H7 (cell line): ENCODE measurements around the gene LRRC61. TPM values are rescaled to one million over a fixed set of nuclear protein-coding genes. Genes with fewer than 3 reads are reported as not detected.
"Not testable (repeated sequence)": the region's sequence is repeated elsewhere in the genome, so short reads cannot be mapped to it uniquely, and the experiment has no call there.

ENCODE experiments used
- DNase-seq: peaks from one replicate; pipeline ENCODE4 v3.0.0; 2012
- H3K27me3 ChIP-seq: 2 replicates; pipeline ENCODE4 v1.6.0; 2011; ENCODE audit warnings: mild to moderate bottlenecking, low read length; ENCODE audit not compliant: control insufficient read depth, insufficient read depth
- H3K36me3 ChIP-seq: replicated peaks from 2 replicates; pipeline ENCODE4 v1.5.1; 2011; ENCODE audit warnings: low read length; ENCODE audit not compliant: control insufficient read depth, insufficient read depth
- H3K4me3 ChIP-seq: 2 replicates; pipeline ENCODE4 v1.5.1; 2011; ENCODE audit warnings: low read depth, mild to moderate bottlenecking, control low read depth, low read length, moderate library complexity; ENCODE audit not compliant: insufficient read depth
- total RNA-seq: library from RNA; depleted of rRNA; stranded (reverse); fragments of >200 nt; shearing (Covaris generic); gene quantifications from 2 replicates; pipeline ENCODE4 v1.2.3, GENCODE V29; 2014; rRNA removed

LRRC61 gene
- total RNA-seq: 38.3 and 39.4 TPM in 2 replicates

GRCh38 chr7:150322833-150323681 lies at the start of gene LRRC61, which contains the start of gene ACTR3C:
LRRC61 (plus strand) TSS chr7:150323355; CDS start chr7:150336862, 13,507 bp downstream.
ACTR3C (minus strand) TSS chr7:150323545; CDS start chr7:150295296, 28,249 bp downstream.
- DNase-seq: peak; percentile 54
- peak within 1 kb of the TSS; percentile 74 for H3K4me3 ChIP-seq
- H3K27me3 ChIP-seq: no peaks in the 10 kb centered on the region
- H3K36me3 ChIP-seq: peaks cover 18% of the 10 kb centered on the region

- DNase-seq: peak; percentile 56
- H3K27me3 ChIP-seq, H3K4me3 ChIP-seq, H3K36me3 ChIP-seq: not testable (repeated sequence)
These were observed 46.9 kb upstream of the LRRC61 start for GRCh38 chr7:150276132-150276695.

- not testable (repeated sequence) for H3K36me3 ChIP-seq, DNase-seq, H3K4me3 ChIP-seq, H3K27me3 ChIP-seq
These were observed 44.8 kb upstream of the LRRC61 start for GRCh38 chr7:150278383-150278782.

- DNase-seq, H3K36me3 ChIP-seq, H3K27me3 ChIP-seq, H3K4me3 ChIP-seq: not testable (repeated sequence)
These were observed 41.3 kb upstream of the LRRC61 start for GRCh38 chr7:150281681-150282403.

GRCh38 chr7:150283111-150283510 lies 40.0 kb upstream of the LRRC61 start:
- not testable (repeated sequence) for H3K27me3 ChIP-seq, DNase-seq, H3K36me3 ChIP-seq, H3K4me3 ChIP-seq

GRCh38 chr7:150283608-150284007 lies 39.5 kb upstream of the LRRC61 start:
- H3K36me3 ChIP-seq, H3K27me3 ChIP-seq: not testable (repeated sequence)

GRCh38 chr7:150285849-150286754 lies 37.1 kb upstream of the LRRC61 start:
- H3K36me3 ChIP-seq, H3K4me3 ChIP-seq, DNase-seq, H3K27me3 ChIP-seq: not testable (repeated sequence)

More at GRCh38 chr7:150283608-150284007, 39.5 kb upstream of the LRRC61 start:
- not testable (repeated sequence) for DNase-seq, H3K4me3 ChIP-seq

GRCh38 chr7:150287815-150288214 lies 35.3 kb upstream of the LRRC61 start:
- not testable (repeated sequence) for H3K27me3 ChIP-seq, DNase-seq, H3K4me3 ChIP-seq

GRCh38 chr7:150288816-150289215 lies 34.3 kb upstream of the LRRC61 start:
- H3K27me3 ChIP-seq, H3K36me3 ChIP-seq, DNase-seq, H3K4me3 ChIP-seq: not testable (repeated sequence)

More at GRCh38 chr7:150287815-150288214, 35.3 kb upstream of the LRRC61 start:
- not testable (repeated sequence) for H3K36me3 ChIP-seq

GRCh38 chr7:150290317-150290716 lies 32.8 kb upstream of the LRRC61 start:
- DNase-seq, H3K4me3 ChIP-seq, H3K27me3 ChIP-seq, H3K36me3 ChIP-seq: not testable (repeated sequence)

GRCh38 chr7:150295027-150295426 lies 28.1 kb upstream of the LRRC61 start:
- H3K4me3 ChIP-seq, H3K36me3 ChIP-seq, H3K27me3 ChIP-seq, DNase-seq: not testable (repeated sequence)

GRCh38 chr7:150295614-150296013 lies 27.5 kb upstream of the LRRC61 start:
- H3K36me3 ChIP-seq, H3K27me3 ChIP-seq, DNase-seq, H3K4me3 ChIP-seq: not testable (repeated sequence)

GRCh38 chr7:150296802-150297201 lies 26.4 kb upstream of the LRRC61 start:
- H3K36me3 ChIP-seq, DNase-seq: not testable (repeated sequence)

GRCh38 chr7:150297978-150298377 lies 25.2 kb upstream of the LRRC61 start:
- H3K4me3 ChIP-seq, DNase-seq, H3K36me3 ChIP-seq, H3K27me3 ChIP-seq: not testable (repeated sequence)

More at GRCh38 chr7:150296802-150297201, 26.4 kb upstream of the LRRC61 start:
- H3K27me3 ChIP-seq, H3K4me3 ChIP-seq: not testable (repeated sequence)
